GM23338 (cell line): ENCODE results near the gene ZNF337. TPM values are rescaled to one million over a fixed set of nuclear protein-coding genes. Genes with fewer than 3 reads are reported as not detected.

Experiments
- ATAC-seq: fragments of 200-7000 bp; cut with Tn5 transposase; 3 replicates; pipeline ENCODE4 v1.9.1; 2020
- DNase-seq: peaks from one replicate; pipeline ENCODE4 v3.0.0-alpha.2; 2015; ENCODE audit warnings: low spot score
- H2AFZ ChIP-seq: fragments of 200-600 bp; sonication (generic); 2 replicates; pipeline ENCODE4 v1.8.0; 2016; ENCODE audit warnings: antibody characterized with exemption, mild to moderate bottlenecking, moderate library complexity
- H3F3A ChIP-seq: fragments of 200-600 bp; sonication (generic); replicated peaks from 2 replicates; pipeline ENCODE4 v1.8.0; 2017; ENCODE audit warnings: antibody characterized with exemption, mixed run types, low read depth
- H3K27ac ChIP-seq: fragments of 200-600 bp; sonication (generic); 2 replicates; pipeline ENCODE4 v1.6.1; 2016; ENCODE audit warnings: low read depth
- H3K27me3 ChIP-seq: fragments of 200-600 bp; sonication (generic); 2 replicates; pipeline ENCODE4 v1.8.0; 2016; ENCODE audit warnings: mild to moderate bottlenecking, mixed run types, moderate library complexity; ENCODE audit not compliant: insufficient read depth
- H3K36me3 ChIP-seq: fragments of 200-600 bp; sonication (generic); 2 replicates; pipeline ENCODE4 v1.8.0; 2016; ENCODE audit warnings: mild to moderate bottlenecking; ENCODE audit not compliant: insufficient read depth
- H3K4me1 ChIP-seq: fragments of 200-600 bp; sonication (generic); 2 replicates; pipeline ENCODE4 v1.8.0; 2016; ENCODE audit warnings: mild to moderate bottlenecking, moderate library complexity; ENCODE audit not compliant: insufficient read depth
- H3K4me2 ChIP-seq: fragments of 200-600 bp; sonication (generic); 2 replicates; pipeline ENCODE4 v1.7.1; 2017; ENCODE audit warnings: mixed run types
- H3K4me3 ChIP-seq: fragments of 200-600 bp; sonication (generic); 2 replicates; pipeline ENCODE4 v1.6.1; 2016; ENCODE audit warnings: mixed run types
- H3K79me2 ChIP-seq: fragments of 200-600 bp; sonication (generic); replicated peaks from 2 replicates; pipeline ENCODE4 v1.8.0; 2017; ENCODE audit warnings: mild to moderate bottlenecking; ENCODE audit not compliant: insufficient read depth
- H3K9me2 ChIP-seq: fragments of 200-600 bp; sonication (generic); 2 replicates; pipeline ENCODE4 v1.8.0; 2017; ENCODE audit not compliant: insufficient read depth
- H4K20me1 ChIP-seq: fragments of 200-600 bp; sonication (generic); replicated peaks from 2 replicates; pipeline ENCODE4 v1.8.0; 2017; ENCODE audit warnings: mild to moderate bottlenecking; ENCODE audit not compliant: insufficient read depth
- H3K27ac Mint-ChIP-seq: 2 replicates; pipeline ENCODE4 v1.8.0; 2020; ENCODE audit warnings: inconsistent platforms, mild to moderate bottlenecking, moderate library complexity, mixed read lengths
- H3K27me3 Mint-ChIP-seq: 3 replicates; pipeline ENCODE4 v1.8.0; 2022; ENCODE audit warnings: low read depth, mild to moderate bottlenecking, moderate library complexity, mixed read lengths, inconsistent platforms; ENCODE audit not compliant: insufficient read depth, poor library complexity
- H3K36me3 Mint-ChIP-seq: 3 replicates; pipeline ENCODE4 v1.8.0; 2021; ENCODE audit warnings: low read depth, mild to moderate bottlenecking, inconsistent platforms, moderate library complexity, mixed read lengths
- H3K4me1 Mint-ChIP-seq: 3 replicates; pipeline ENCODE4 v1.8.0; 2020; ENCODE audit warnings: mild to moderate bottlenecking, inconsistent platforms, mixed read lengths
- H3K4me3 Mint-ChIP-seq: 3 replicates; pipeline ENCODE4 v1.8.0; 2021; ENCODE audit warnings: moderate library complexity, mild to moderate bottlenecking, inconsistent platforms, mixed read lengths
- H3K9me3 Mint-ChIP-seq: 3 replicates; pipeline ENCODE4 v1.8.0; 2020; ENCODE audit warnings: moderate library complexity, mild to moderate bottlenecking, inconsistent platforms, mixed read lengths
- CREB1 ChIP-seq: fragments of 250-450 bp; sonication (Bioruptor Pico); IDR thresholded peaks from 2 replicates; pipeline ENCODE4 v1.5.0; 2020; ENCODE audit warnings: low read depth, mild to moderate bottlenecking, moderate library complexity
- EZH2 ChIP-seq: fragments of 200-600 bp; sonication (generic); IDR thresholded peaks from one replicate; pipeline ENCODE4 v1.8.0; 2017; ENCODE audit warnings: antibody characterized with exemption, mild to moderate bottlenecking, low read depth; ENCODE audit not compliant: unreplicated experiment
- EZH2phosphoT487 ChIP-seq: fragments of 200-600 bp; sonication (generic); IDR thresholded peaks from one replicate; pipeline ENCODE4 v1.8.1; 2018; ENCODE audit warnings: antibody characterized with exemption; ENCODE audit not compliant: unreplicated experiment
- JUNB ChIP-seq: IDR thresholded peaks from one replicate; pipeline ENCODE4 v1.6.1; 2016; ENCODE audit warnings: antibody characterized with exemption; ENCODE audit not compliant: unreplicated experiment
- NANOG ChIP-seq: IDR thresholded peaks from 2 replicates; pipeline ENCODE4 v1.6.1; 2016; ENCODE audit warnings: antibody characterized with exemption, borderline replicate concordance
- POLR2AphosphoS5 ChIP-seq: IDR thresholded peaks from 2 replicates; pipeline ENCODE4 v1.6.1; 2016; ENCODE audit warnings: antibody characterized with exemption, low read depth
- STAT1 ChIP-seq: IDR thresholded peaks from one replicate; pipeline ENCODE4 v1.6.1; 2016; ENCODE audit warnings: antibody characterized with exemption; ENCODE audit not compliant: unreplicated experiment
- ZNF114 ChIP-seq: fragments of 250-450 bp; sonication (Bioruptor Pico); IDR thresholded peaks from 2 replicates; pipeline ENCODE4 v1.5.0; 2020; ENCODE audit warnings: mild to moderate bottlenecking, moderate library complexity
- ZNF331 ChIP-seq: fragments of 250-450 bp; sonication (Bioruptor Pico); IDR thresholded peaks from 2 replicates; pipeline ENCODE4 v1.5.0; 2020; ENCODE audit warnings: low read depth, mild to moderate bottlenecking, moderate library complexity
- polyA plus RNA-seq: library from polyadenylated mRNA; unstranded; fragments of >200 nt; fragmentation: Nextera tagmentation; extraction: Ambion mirVana; gene quantifications from 2 replicates; pipeline ENCODE4 v1.2.1, GENCODE V29; 2016
- total RNA-seq: library from RNA; depleted of rRNA; stranded (reverse); fragments of >200 nt; shearing (Covaris generic); gene quantifications from 2 replicates; pipeline ENCODE4 v1.2.3, GENCODE V29; 2014
- TF ChIP-seq, protein P1 (sequence below): IDR thresholded peaks from 2 replicates; pipeline ENCODE4 v1.6.1; 2016; ENCODE audit warnings: antibody characterized with exemption
- TF ChIP-seq, protein P2 (sequence below): IDR thresholded peaks from one replicate; pipeline ENCODE4 v1.6.1; 2018; ENCODE audit warnings: antibody characterized with exemption; ENCODE audit not compliant: unreplicated experiment
- TF ChIP-seq, protein P3 (sequence below): fragments of 250-450 bp; sonication (Bioruptor Pico); IDR thresholded peaks from 2 replicates; pipeline ENCODE4 v1.5.0; 2020; ENCODE audit warnings: mild to moderate bottlenecking, moderate library complexity
- TF ChIP-seq, protein P4 (sequence below), 2 experiments: fragments of 200-600 bp in 1 of 2; sonication (generic) in 1 of 2; conservative IDR thresholded peaks; 2 replicates each; pipeline versions ENCODE4 v1.5.1 to v1.6.1; 2016 to 2017; ENCODE audit warnings: antibody characterized with exemption in 2 of 2, low read depth in 2 of 2, mild to moderate bottlenecking in 2 of 2, moderate library complexity in 1 of 2

Gene ZNF337
- total and polyA plus RNA-seq, 2 experiments from 2014 or later: 2.1 to 6.3 TPM

DNA sequence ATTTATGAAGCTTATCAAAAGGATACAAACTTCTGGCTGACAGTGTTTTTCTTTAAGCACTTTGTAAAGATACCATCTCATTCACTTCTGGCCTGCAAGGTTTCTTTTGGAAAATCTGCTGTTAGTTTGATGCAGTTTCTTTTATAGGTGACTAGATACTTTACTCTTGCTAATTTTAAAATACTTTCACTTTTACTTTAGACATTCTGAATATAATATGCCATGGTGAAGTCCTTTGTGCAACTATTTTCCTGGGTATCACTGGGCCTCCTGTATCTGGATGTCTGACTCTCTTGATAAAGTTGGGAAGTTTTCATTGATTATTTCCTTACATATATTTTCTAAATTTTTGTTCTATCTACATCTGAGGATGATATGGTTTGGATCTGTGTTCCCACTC is 29.0 kb upstream of the ZNF337 start:
- Histone ChIP-seq H3F3A (no peaks in the 10 kb centered on the region), H3K36me3 (no peaks in the 10 kb centered on the region), H4K20me1 (no peaks in the 10 kb centered on the region), H3K9me2 (no peaks in the 10 kb centered on the region), H3K4me1 (no peaks in the 10 kb centered on the region), H3K4me2 (no peak overlapping the region), H3K27me3 (no peaks in the 10 kb centered on the region), H3K27ac (no peak overlapping the region), H3K4me3 (no peak overlapping the region), H2AFZ (no peak overlapping the region), H3K79me2 (no peaks in the 10 kb centered on the region)
- Mint-ChIP-seq H3K27me3 (no peaks in the 10 kb centered on the region), H3K4me3 (no peak overlapping the region), H3K27ac (no peak overlapping the region), H3K4me1 (no peaks in the 10 kb centered on the region), H3K36me3 (peaks cover 2% of the 10 kb centered on the region; the same call in 2 of the 3 replicates), H3K9me3 (peaks cover 14% of the 10 kb centered on the region)
- no peak for ATAC-seq
- no peak for DNase-seq
- TF ChIP-seq EZH2phosphoT487 (no peak), EZH2 (no peak), JUNB (no peak), ZNF114 (no peak), NANOG (no peak), STAT1 (no peak), POLR2AphosphoS5 (no peak), CREB1 (CRISPR knock-in tag) (no peak), ZNF331 (CRISPR knock-in tag) (no peak)
- TF ChIP-seq, protein P1, sequence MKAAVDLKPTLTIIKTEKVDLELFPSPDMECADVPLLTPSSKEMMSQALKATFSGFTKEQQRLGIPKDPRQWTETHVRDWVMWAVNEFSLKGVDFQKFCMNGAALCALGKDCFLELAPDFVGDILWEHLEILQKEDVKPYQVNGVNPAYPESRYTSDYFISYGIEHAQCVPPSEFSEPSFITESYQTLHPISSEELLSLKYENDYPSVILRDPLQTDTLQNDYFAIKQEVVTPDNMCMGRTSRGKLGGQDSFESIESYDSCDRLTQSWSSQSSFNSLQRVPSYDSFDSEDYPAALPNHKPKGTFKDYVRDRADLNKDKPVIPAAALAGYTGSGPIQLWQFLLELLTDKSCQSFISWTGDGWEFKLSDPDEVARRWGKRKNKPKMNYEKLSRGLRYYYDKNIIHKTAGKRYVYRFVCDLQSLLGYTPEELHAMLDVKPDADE: no peak
- TF ChIP-seq, protein P2, sequence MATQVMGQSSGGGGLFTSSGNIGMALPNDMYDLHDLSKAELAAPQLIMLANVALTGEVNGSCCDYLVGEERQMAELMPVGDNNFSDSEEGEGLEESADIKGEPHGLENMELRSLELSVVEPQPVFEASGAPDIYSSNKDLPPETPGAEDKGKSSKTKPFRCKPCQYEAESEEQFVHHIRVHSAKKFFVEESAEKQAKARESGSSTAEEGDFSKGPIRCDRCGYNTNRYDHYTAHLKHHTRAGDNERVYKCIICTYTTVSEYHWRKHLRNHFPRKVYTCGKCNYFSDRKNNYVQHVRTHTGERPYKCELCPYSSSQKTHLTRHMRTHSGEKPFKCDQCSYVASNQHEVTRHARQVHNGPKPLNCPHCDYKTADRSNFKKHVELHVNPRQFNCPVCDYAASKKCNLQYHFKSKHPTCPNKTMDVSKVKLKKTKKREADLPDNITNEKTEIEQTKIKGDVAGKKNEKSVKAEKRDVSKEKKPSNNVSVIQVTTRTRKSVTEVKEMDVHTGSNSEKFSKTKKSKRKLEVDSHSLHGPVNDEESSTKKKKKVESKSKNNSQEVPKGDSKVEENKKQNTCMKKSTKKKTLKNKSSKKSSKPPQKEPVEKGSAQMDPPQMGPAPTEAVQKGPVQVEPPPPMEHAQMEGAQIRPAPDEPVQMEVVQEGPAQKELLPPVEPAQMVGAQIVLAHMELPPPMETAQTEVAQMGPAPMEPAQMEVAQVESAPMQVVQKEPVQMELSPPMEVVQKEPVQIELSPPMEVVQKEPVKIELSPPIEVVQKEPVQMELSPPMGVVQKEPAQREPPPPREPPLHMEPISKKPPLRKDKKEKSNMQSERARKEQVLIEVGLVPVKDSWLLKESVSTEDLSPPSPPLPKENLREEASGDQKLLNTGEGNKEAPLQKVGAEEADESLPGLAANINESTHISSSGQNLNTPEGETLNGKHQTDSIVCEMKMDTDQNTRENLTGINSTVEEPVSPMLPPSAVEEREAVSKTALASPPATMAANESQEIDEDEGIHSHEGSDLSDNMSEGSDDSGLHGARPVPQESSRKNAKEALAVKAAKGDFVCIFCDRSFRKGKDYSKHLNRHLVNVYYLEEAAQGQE: no peak
- TF ChIP-seq, protein P3, sequence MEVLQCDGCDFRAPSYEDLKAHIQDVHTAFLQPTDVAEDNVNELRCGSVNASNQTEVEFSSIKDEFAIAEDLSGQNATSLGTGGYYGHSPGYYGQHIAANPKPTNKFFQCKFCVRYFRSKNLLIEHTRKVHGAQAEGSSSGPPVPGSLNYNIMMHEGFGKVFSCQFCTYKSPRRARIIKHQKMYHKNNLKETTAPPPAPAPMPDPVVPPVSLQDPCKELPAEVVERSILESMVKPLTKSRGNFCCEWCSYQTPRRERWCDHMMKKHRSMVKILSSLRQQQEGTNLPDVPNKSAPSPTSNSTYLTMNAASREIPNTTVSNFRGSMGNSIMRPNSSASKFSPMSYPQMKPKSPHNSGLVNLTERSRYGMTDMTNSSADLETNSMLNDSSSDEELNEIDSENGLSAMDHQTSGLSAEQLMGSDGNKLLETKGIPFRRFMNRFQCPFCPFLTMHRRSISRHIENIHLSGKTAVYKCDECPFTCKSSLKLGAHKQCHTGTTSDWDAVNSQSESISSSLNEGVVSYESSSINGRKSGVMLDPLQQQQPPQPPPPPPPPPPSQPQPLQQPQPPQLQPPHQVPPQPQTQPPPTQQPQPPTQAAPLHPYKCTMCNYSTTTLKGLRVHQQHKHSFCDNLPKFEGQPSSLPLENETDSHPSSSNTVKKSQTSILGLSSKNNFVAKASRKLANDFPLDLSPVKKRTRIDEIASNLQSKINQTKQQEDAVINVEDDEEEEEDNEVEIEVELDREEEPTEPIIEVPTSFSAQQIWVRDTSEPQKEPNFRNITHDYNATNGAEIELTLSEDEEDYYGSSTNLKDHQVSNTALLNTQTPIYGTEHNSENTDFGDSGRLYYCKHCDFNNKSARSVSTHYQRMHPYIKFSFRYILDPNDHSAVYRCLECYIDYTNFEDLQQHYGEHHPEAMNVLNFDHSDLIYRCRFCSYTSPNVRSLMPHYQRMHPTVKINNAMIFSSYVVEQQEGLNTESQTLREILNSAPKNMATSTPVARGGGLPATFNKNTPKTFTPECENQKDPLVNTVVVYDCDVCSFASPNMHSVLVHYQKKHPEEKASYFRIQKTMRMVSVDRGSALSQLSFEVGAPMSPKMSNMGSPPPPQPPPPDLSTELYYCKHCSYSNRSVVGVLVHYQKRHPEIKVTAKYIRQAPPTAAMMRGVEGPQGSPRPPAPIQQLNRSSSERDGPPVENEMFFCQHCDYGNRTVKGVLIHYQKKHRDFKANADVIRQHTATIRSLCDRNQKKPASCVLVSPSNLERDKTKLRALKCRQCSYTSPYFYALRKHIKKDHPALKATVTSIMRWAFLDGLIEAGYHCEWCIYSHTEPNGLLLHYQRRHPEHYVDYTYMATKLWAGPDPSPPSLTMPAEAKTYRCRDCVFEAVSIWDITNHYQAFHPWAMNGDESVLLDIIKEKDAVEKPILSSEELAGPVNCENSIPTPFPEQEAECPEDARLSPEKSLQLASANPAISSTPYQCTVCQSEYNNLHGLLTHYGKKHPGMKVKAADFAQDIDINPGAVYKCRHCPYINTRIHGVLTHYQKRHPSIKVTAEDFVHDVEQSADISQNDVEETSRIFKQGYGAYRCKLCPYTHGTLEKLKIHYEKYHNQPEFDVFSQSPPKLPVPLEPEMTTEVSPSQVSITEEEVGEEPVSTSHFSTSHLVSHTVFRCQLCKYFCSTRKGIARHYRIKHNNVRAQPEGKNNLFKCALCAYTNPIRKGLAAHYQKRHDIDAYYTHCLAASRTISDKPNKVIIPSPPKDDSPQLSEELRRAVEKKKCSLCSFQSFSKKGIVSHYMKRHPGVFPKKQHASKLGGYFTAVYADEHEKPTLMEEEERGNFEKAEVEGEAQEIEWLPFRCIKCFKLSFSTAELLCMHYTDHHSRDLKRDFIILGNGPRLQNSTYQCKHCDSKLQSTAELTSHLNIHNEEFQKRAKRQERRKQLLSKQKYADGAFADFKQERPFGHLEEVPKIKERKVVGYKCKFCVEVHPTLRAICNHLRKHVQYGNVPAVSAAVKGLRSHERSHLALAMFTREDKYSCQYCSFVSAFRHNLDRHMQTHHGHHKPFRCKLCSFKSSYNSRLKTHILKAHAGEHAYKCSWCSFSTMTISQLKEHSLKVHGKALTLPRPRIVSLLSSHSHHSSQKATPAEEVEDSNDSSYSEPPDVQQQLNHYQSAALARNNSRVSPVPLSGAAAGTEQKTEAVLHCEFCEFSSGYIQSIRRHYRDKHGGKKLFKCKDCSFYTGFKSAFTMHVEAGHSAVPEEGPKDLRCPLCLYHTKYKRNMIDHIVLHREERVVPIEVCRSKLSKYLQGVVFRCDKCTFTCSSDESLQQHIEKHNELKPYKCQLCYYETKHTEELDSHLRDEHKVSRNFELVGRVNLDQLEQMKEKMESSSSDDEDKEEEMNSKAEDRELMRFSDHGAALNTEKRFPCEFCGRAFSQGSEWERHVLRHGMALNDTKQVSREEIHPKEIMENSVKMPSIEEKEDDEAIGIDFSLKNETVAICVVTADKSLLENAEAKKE (CRISPR knock-in tag): no peak
- TF ChIP-seq, protein P4, sequence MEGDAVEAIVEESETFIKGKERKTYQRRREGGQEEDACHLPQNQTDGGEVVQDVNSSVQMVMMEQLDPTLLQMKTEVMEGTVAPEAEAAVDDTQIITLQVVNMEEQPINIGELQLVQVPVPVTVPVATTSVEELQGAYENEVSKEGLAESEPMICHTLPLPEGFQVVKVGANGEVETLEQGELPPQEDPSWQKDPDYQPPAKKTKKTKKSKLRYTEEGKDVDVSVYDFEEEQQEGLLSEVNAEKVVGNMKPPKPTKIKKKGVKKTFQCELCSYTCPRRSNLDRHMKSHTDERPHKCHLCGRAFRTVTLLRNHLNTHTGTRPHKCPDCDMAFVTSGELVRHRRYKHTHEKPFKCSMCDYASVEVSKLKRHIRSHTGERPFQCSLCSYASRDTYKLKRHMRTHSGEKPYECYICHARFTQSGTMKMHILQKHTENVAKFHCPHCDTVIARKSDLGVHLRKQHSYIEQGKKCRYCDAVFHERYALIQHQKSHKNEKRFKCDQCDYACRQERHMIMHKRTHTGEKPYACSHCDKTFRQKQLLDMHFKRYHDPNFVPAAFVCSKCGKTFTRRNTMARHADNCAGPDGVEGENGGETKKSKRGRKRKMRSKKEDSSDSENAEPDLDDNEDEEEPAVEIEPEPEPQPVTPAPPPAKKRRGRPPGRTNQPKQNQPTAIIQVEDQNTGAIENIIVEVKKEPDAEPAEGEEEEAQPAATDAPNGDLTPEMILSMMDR (conservative IDR thresholded peaks at IDR 0.05; ENCODE audit: low read depth in 2 of 2): no peak
